BJ (cell line): ENCODE measurements around the gene SMOC2. TPM values are rescaled to one million over a fixed set of nuclear protein-coding genes. Genes with fewer than 3 reads are reported as not detected.

Source experiments
- CTCF ChIA-PET: fragments of 350-600 bp; formaldehyde crosslinking; extraction: SDS; loops from one replicate; lab custom pipeline; 2021; ENCODE audit warnings: antibody characterized with exemption, inconsistent platforms; lab: Yijun Ruan, JAX
- POLR2A ChIA-PET: fragments of 300-600 bp; sonication (Branson Sonifier 250); formaldehyde crosslinking; extraction: SDS; loops from one replicate; lab custom pipeline; 2021; ENCODE audit warnings: antibody characterized with exemption; lab: Charles Lee
- DNase-seq: peaks from one replicate; pipeline ENCODE4 v3.0.0-alpha.2; 2011; ENCODE audit warnings: low read depth
- H3K27me3 ChIP-seq: 2 replicates; pipeline ENCODE4 v1.6.0; 2011; ENCODE audit warnings: low read length; ENCODE audit not compliant: control insufficient read depth, insufficient read depth
- H3K36me3 ChIP-seq: 2 replicates; pipeline ENCODE4 v1.5.1; 2011; ENCODE audit warnings: low read length; ENCODE audit not compliant: control insufficient read depth, insufficient read depth
- H3K4me3 ChIP-seq: 2 replicates; pipeline ENCODE4 v1.5.1; 2011; ENCODE audit warnings: low read depth, mild to moderate bottlenecking, control low read depth, low read length
- CTCF ChIP-seq: IDR thresholded peaks from 2 replicates; pipeline ENCODE4 v1.5.1; 2011; ENCODE audit warnings: low read depth, mild to moderate bottlenecking, control low read depth, inconsistent platforms, low read length, moderate library complexity; ENCODE audit not compliant: insufficient read depth
- polyA plus RNA-seq: library from polyadenylated mRNA; depleted of rRNA; stranded (reverse); fragments of >200 nt; gene quantifications from 2 replicates; pipeline ENCODE4 v1.2.3, GENCODE V29; 2011

SMOC2 gene
- polyA plus RNA-seq, 1 experiment, result not detected

- TF ChIP-seq CTCF, result no peak
- no peak for DNase-seq
- Histone ChIP-seq H3K36me3 (no peaks in the 10 kb centered on the region), H3K27me3 (no peaks in the 10 kb centered on the region), H3K4me3 (no peak overlapping the region)
- ChIA-PET CTCF (no interaction called here), POLR2A (no interaction called here)
These were observed 190.6 kb downstream of the SMOC2 start for GRCh38 chr6:168631564-168631963.

- POLR2A ChIA-PET, result no interaction called here
- H3K27me3 ChIP-seq, result no peaks in the 10 kb centered on the region
These were observed 191.7 kb downstream of the SMOC2 start for GRCh38 chr6:168632694-168633093.

GRCh38 chr6:168634541-168635328 is 193.8 kb downstream of the SMOC2 start:
- TF ChIP-seq CTCF, result no peak
- H3K4me3 ChIP-seq, result no peak overlapping the region
- no peak for DNase-seq
- ChIA-PET POLR2A (no interaction called here), CTCF (no interaction called here)
- H3K36me3 ChIP-seq, result no peaks in the 10 kb centered on the region
- no peaks in the 10 kb centered on the region for H3K27me3 ChIP-seq

More at GRCh38 chr6:168632694-168633093, 191.7 kb downstream of the SMOC2 start:
- Histone ChIP-seq H3K4me3 (no peak overlapping the region), H3K36me3 (no peaks in the 10 kb centered on the region)
- CTCF ChIA-PET, result no interaction called here
- TF ChIP-seq CTCF, result no peak
- DNase-seq, result no peak

- Histone ChIP-seq H3K27me3 (no peaks in the 10 kb centered on the region), H3K36me3 (no peaks in the 10 kb centered on the region), H3K4me3 (no peak overlapping the region)
- no peak for DNase-seq
- TF ChIP-seq CTCF, result no peak
- CTCF ChIA-PET, result no interaction called here
- POLR2A ChIA-PET, result interaction anchor here (0.7 kb wide), 1 partner anchor 86 kb away, joined by 10 read pairs; no protein-coding TSS in a partner anchor
These were observed 195.4 kb downstream of the SMOC2 start for GRCh38 chr6:168636147-168637004.

- DNase-seq, result no peak
- Histone ChIP-seq H3K36me3 (no peaks in the 10 kb centered on the region), H3K4me3 (no peak overlapping the region), H3K27me3 (no peaks in the 10 kb centered on the region)
- ChIA-PET CTCF (no interaction called here), POLR2A (no interaction called here)
- no peak for TF ChIP-seq CTCF
These were observed 196.8 kb downstream of the SMOC2 start for GRCh38 chr6:168637834-168638233.
